ENCODE results near the gene CCNE1.

- no peak for TF ChIP-seq CTCF (tag by site-specific recombination; IDR thresholded peaks at IDR 0.05)
- no peak for TF ChIP-seq ZNF394 (tag by site-specific recombination; IDR thresholded peaks at IDR 0.05; ENCODE audit: borderline replicate concordance)
- no peak for TF ChIP-seq KLF17 (tag by site-specific recombination; IDR thresholded peaks at IDR 0.05)
- TF ChIP-seq ZNF76 (tag by site-specific recombination; IDR thresholded peaks at IDR 0.05; ENCODE audit: borderline replicate concordance, low read depth) = no peak
- no peak for TF ChIP-seq ZNF580 (tag by site-specific recombination; IDR thresholded peaks at IDR 0.05)
- no peak for TF ChIP-seq TCF7L2 (IDR thresholded peaks at IDR 0.05; ENCODE audit: borderline replicate concordance, low read depth, low read length)
- no peak for TF ChIP-seq RBAK (tag by site-specific recombination; IDR thresholded peaks at IDR 0.05)
- no peak for TF ChIP-seq ZFP37 (tag by site-specific recombination; IDR thresholded peaks at IDR 0.05)
- no peak for TF ChIP-seq ZEB2 (tag by site-specific recombination; IDR thresholded peaks at IDR 0.05)
Measured at GRCh38 chr19:29834991-29835846, 23.4 kb downstream of the CCNE1 start.

Measured in HEK293 (cell line).